GM19397 (cell line): Measurements from ENCODE around the gene CNTNAP1.

Experiments
- ATAC-seq: cut with Tn5 transposase; IDR thresholded peaks from one replicate; pipeline ENCODE4 v1.9.1; 2021; ENCODE audit warnings: mild to moderate bottlenecking, moderate library complexity; ENCODE audit not compliant: unreplicated experiment

Gene CNTNAP1

GRCh38 chr17:42670789-42671657, 11.3 kb upstream of the CNTNAP1 start:
- no peak for ATAC-seq

GRCh38 chr17:42672038-42672437, 10.3 kb upstream of the CNTNAP1 start:
- no peak for ATAC-seq

- ATAC-seq, result no peak
These were observed 9.0 kb upstream of the CNTNAP1 start for GRCh38 chr17:42673266-42673884.

- ATAC-seq, result no peak
These were observed 8.2 kb upstream of the CNTNAP1 start for GRCh38 chr17:42673885-42674754.

DNA sequence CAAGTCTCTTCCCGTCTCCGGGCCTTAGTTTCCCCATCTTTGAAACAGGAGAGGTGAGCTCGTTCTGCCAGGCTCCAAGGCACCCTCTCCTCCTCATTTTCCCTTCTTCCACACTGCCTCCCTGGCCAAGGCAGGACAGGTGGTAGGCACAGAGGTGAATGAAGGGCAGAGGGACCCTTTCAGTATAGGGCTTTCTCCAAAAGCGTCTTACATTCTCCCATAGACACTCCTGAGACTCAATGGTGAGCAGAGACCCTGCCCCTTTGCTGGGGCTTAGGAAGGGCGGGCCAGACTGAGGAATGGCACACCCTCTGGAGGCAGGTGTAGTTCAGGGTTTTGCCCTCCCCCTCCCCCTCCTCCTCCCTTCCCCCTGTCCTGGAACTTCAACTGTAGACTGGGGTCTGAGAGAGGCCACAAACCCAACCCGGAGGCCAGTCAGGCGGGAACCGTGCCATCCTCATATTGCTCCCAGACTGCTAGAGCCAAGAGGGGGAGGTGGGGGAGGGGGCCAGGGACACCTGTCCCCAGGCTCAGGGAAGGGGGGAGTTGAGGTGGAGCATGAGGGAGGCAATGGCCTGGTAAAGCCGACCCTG, 7.5 kb upstream of the CNTNAP1 start:
- no peak for ATAC-seq

DNA sequence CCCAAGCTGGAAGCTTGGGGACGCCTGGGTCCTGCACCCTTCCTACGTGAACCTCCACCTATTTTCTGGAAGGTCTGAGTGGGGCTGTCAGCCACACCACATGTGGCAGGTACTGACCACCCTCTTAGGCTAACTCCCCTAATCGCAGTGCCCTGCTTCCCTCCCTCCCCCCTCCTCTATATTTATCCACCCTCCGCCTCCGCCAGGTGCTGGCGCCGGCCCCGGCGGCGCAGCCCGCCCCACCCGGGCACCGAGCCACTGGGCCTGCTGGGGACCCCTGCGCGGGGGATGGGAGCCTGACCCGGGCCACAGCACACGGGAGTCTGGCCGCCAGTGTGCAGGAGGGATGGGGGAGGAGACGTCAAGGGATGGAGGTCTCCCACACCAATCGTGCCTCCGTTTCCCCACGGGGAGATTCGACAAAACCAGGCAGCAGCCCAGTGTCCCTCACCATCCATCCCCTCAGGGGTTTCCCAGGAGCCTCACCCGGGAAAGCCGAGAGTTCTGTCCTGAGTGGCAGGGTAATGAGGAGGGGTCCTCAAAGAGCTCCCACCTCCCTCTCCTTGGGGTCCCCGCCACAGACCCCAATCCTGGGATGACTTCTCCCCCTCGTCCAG, 6.9 kb upstream of the CNTNAP1 start:
- ATAC-seq, result no peak

- ATAC-seq, result no peak
These were observed 6.3 kb upstream of the CNTNAP1 start for GRCh38 chr17:42675965-42676423.

GRCh38 chr17:42676424-42677011, 5.8 kb upstream of the CNTNAP1 start, which contains the start of gene PLEKHH3:
TSS of gene PLEKHH3 (minus strand) at chr17:42676994. CDS start at chr17:42676563, 431 bp downstream.
- ATAC-seq, result no peak

DNA sequence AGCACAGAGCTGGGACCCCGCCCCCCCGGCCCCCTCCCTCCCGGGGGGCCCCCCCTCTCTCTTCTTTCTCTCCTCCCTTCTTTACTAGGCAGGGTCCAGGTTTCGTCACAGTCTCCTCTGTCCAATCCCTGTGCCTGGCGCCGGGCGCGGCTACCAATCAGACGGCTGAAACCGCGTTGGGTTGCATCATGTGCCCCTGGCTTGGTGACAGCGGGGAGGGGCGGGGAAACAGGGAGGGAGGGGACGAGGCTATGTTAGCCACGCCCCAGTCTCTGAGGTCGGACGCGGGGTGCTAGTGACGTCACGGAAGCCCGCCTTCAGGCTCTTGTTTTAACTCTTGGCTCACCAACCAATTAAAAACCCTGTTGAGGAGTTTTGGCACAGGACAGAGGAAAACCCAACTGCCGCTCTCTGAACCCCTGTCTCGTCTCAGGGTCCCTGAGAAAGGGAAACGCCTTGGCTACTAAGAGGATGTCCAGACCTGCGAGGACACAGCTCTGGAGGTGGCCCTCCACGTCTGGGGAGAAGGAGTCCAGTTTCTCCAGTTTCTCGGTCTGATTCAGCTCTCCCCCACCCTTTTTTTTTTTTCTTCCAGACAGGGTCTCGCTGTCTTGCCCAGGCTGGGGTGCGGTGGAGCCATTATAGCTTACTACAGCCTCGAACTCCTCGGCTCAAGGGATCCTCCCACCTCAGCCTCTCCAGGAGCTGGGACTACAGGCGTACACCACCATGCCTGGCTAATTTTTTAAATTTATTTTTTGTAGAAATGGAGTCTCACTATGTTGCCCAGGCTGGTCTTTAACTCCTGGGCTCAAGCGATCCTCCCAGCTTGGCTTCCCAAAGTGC, 5.1 kb upstream of the CNTNAP1 start:
- ATAC-seq, result peak; percentile 58

DNA sequence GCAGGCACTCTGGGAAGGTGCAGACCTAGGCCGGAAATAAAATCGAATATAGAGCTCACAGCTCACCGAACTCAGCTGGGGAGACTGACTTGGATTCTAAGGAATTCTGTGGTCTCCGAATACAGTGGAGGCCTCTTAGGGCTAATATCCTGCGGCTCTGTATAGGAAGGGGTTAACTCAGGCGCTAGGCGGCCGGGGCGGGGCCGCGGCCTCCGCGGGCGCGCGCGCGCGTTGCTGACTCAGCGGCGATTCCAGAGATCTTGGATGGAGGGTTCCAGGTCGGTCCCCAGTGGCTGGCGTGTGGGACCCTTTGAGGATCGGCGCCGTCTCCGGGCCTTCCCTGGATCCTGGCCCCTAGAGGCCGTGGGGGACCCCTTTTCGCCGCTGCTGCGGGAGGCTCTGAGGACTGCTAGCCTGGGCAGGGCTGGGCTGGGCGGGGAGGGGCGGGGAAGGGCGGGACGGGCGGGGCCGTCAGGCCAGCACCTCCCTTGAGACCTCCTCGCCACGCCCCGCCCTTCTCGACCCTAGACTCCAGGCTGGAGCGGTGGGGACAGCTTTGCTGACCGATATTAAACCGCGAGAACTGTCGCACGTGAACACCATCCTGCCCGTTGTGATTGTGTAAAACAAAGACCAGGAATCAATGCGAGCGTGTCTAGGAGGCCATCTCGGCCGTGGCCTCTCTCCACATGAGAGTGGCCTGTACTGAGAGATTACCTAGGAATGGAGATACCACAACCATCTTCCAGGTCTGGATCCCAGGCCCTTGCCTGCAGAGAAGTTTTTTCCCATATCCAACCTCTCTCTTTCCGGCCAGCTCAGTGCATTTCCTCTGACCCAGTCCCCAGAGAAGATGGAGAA, 4.2 kb upstream of the CNTNAP1 start:
- peak; percentile 30 for ATAC-seq

GRCh38 chr17:42678951-42679491, 3.3 kb upstream of the CNTNAP1 start:
- no peak for ATAC-seq

- no peak for ATAC-seq
These were observed 2.6 kb upstream of the CNTNAP1 start for GRCh38 chr17:42679492-42680330.

DNA sequence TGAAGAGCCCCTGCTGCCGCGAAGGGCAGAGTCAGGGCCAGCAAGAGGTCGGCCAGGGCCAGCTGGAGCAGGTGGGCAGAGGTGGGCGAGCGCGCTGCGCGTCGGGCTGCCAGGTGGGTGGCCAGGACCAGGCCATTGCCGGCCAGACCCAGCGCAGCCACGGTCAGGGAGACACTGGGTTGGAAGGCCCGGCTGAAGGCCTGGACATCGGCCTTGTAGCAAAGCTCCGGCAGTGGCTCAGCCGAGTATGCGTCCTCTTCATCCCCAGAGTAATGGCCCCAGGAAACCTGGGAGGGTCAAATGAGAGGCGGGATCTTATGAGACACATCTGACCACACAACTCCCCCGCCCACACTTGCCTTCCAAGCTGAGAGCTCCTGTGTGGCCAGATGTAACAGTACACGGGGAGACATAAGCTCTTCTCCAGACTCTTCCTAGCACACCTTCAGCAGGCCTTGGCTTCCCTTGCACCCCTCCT, 2.0 kb upstream of the CNTNAP1 start:
- no peak for ATAC-seq

- no peak for ATAC-seq
These were observed 532 bp downstream of the CNTNAP1 start for GRCh38 chr17:42682722-42683403.

DNA sequence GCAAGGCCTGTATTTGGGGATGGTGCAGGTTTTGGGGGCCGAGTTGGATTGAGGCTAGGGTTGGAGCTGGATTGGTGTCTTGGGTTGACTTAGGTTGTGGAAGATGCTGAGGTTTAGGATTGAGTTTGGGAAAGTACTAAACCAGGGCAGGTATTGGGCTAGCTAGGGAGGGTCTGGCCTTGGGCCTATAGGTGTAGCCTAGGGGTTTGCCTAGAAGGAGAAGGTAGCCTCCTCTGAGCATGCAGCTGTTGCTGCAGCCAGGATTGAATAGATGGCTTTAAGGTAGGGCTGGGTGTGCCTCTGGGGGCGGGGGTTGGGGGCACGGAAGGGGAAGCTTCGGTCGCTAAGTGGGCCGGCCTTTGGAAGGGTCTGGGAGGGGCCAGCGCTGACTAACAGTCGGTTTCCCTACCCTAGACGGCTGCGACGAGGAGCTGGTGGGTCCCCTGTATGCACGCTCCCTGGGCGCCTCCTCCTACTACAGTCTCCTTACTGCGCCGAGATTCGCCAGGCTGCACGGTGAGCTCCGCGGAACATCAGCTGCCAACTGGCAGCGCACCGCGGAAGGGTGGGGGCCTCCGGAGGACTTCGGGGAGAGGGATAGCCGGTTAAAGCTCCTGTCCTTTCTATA, 1.2 kb downstream of the CNTNAP1 start:
- ATAC-seq, result no peak
